ENCODE data around the gene LMOD2.

The LMOD2 gene

GRCh38 chr7:123681561-123681960 is 25.9 kb downstream of the LMOD2 start:
- no peak for TF ChIP-seq CTCF (IDR thresholded peaks at IDR 0.05; ENCODE audit: low read depth, low read length, missing control alignments)
- no peak overlapping the region for H3K4me3 ChIP-seq (replicated peaks; ENCODE audit: low read depth, low read length)
- DNase-seq (ENCODE audit: extremely low read depth, low read depth), result no peak

GRCh38 chr7:123682690-123683089 is 27.0 kb downstream of the LMOD2 start:
- peak; percentile 24 for DNase-seq (ENCODE audit: extremely low read depth, low read depth)
- peak; percentile 46 for TF ChIP-seq CTCF (IDR thresholded peaks at IDR 0.05; ENCODE audit: low read depth, low read length, missing control alignments)
- no peak overlapping the region for H3K4me3 ChIP-seq (replicated peaks; ENCODE audit: low read depth, low read length)

- no peak overlapping the region for H3K4me3 ChIP-seq (replicated peaks; ENCODE audit: low read depth, low read length)
- no peak for TF ChIP-seq CTCF (IDR thresholded peaks at IDR 0.05; ENCODE audit: low read depth, low read length, missing control alignments)
- no peak for DNase-seq (ENCODE audit: extremely low read depth, low read depth)
Observed at GRCh38 chr7:123687161-123687560, 31.5 kb downstream of the LMOD2 start.

- no peak for DNase-seq (ENCODE audit: extremely low read depth, low read depth)
- no peak for TF ChIP-seq CTCF (IDR thresholded peaks at IDR 0.05; ENCODE audit: low read depth, low read length, missing control alignments)
- no peak overlapping the region for H3K4me3 ChIP-seq (replicated peaks; ENCODE audit: low read depth, low read length)
Observed at GRCh38 chr7:123687727-123688126, 32.1 kb downstream of the LMOD2 start.

- no peak for TF ChIP-seq CTCF (IDR thresholded peaks at IDR 0.05; ENCODE audit: low read depth, low read length, missing control alignments)
- no peak overlapping the region for H3K4me3 ChIP-seq (replicated peaks; ENCODE audit: low read depth, low read length)
- DNase-seq (ENCODE audit: extremely low read depth, low read depth), result no peak
Observed at GRCh38 chr7:123689250-123689649, 33.6 kb downstream of the LMOD2 start.

- H3K4me3 ChIP-seq (replicated peaks; ENCODE audit: low read depth, low read length), result no peak overlapping the region
- no peak for DNase-seq (ENCODE audit: extremely low read depth, low read depth)
- TF ChIP-seq CTCF (IDR thresholded peaks at IDR 0.05; ENCODE audit: low read depth, low read length, missing control alignments), result no peak
Observed at GRCh38 chr7:123690550-123690949, 34.9 kb downstream of the LMOD2 start.

- no peak overlapping the region for H3K4me3 ChIP-seq (replicated peaks; ENCODE audit: low read depth, low read length)
- no peak for TF ChIP-seq CTCF (IDR thresholded peaks at IDR 0.05; ENCODE audit: low read depth, low read length, missing control alignments)
- DNase-seq (ENCODE audit: extremely low read depth, low read depth), result no peak
Observed at GRCh38 chr7:123692471-123692877, 36.8 kb downstream of the LMOD2 start.

All from HFF-Myc (cell line).